H1 (cell line): Measurements from ENCODE around the gene AHR. TPM values are rescaled to one million over a fixed set of nuclear protein-coding genes. Genes with fewer than 3 reads are reported as not detected.

Source experiments
- TEAD4 ChIP-seq: IDR thresholded peaks from 2 replicates; pipeline ENCODE4 v1.6.1; 2012; ENCODE audit warnings: low read depth, low read length, inconsistent platforms, mixed read lengths
- polyA plus RNA-seq, 7 experiments: library from polyadenylated mRNA; depleted of rRNA in 3 of 7; stranded (reverse) in 5 of 7; unstranded in 2 of 7; fragments of >200 nt in 5 of 7; fragments of 200-250 nt in 2 of 7; gene quantifications; 1 replicate in 5 of 7; 2 replicates in 1 of 7; 4 replicates in 1 of 7; pipeline versions ENCODE4 v1.2.1 to v1.2.3, GENCODE V29; 2011 to 2013; ENCODE audit warnings: missing spikeins in 2 of 7, mixed read lengths in 2 of 7
- total RNA-seq: library from RNA; stranded (reverse); fragmentation: NEBNext Ultra II Directional; extraction: Animal tissue kit (Norgen Biotek cat#: 25700); gene quantifications from 2 replicates; pipeline ENCODE4 v1.2.1, GENCODE V29; 2021
- TF ChIP-seq, protein P1 (sequence below), 3 experiments: IDR thresholded peaks; 1 replicate in 2 of 3; 2 replicates in 1 of 3; pipeline versions ENCODE4 v1.5.1 to v1.6.1; 2011; ENCODE audit warnings: low read length in 3 of 3, mild to moderate bottlenecking in 3 of 3, inconsistent platforms in 2 of 3, low read depth in 1 of 3, moderate library complexity in 1 of 3; ENCODE audit not compliant: insufficient read depth in 1 of 3; ENCODE audit errors: control extremely low read depth in 1 of 3
- TF ChIP-seq, protein P2 (sequence below): IDR thresholded peaks from 2 replicates; pipeline ENCODE4 v1.6.1; 2012; ENCODE audit warnings: low read length, inconsistent platforms

AHR gene
- total and polyA plus RNA-seq, 2 of the 8 experiments (the other 6 are each of a cell fraction or from before 2014, with no cell fraction given), result 1.4 to 9.7 TPM

DNA sequence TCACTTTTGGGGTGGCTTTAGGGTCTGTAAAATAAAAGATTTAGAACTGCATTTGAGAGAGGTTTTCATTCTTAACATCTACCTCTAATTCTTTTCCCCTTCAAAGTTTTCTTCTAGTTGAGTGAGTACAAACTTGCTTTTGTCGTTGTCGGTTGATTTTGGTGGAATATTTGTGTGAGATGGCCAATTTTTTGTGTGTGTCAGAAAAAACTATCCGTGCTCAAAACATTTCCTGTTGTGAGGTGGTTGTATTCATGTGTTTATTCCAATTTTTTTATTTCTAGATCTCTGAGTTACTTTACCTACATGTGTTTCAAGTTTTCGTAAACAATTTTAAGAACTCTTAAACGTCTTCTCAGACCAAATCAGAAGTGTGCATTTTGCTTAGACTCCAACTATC is 1.6 kb downstream of the AHR start (continued):
- TF ChIP-seq, protein P1, sequence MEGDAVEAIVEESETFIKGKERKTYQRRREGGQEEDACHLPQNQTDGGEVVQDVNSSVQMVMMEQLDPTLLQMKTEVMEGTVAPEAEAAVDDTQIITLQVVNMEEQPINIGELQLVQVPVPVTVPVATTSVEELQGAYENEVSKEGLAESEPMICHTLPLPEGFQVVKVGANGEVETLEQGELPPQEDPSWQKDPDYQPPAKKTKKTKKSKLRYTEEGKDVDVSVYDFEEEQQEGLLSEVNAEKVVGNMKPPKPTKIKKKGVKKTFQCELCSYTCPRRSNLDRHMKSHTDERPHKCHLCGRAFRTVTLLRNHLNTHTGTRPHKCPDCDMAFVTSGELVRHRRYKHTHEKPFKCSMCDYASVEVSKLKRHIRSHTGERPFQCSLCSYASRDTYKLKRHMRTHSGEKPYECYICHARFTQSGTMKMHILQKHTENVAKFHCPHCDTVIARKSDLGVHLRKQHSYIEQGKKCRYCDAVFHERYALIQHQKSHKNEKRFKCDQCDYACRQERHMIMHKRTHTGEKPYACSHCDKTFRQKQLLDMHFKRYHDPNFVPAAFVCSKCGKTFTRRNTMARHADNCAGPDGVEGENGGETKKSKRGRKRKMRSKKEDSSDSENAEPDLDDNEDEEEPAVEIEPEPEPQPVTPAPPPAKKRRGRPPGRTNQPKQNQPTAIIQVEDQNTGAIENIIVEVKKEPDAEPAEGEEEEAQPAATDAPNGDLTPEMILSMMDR (IDR thresholded peaks at IDR 0.05; ENCODE audit: control extremely low read depth in 1 of 3, insufficient read depth in 1 of 3, low read depth in 1 of 3, low read length in 3 of 3), result no peak
- no peak for TF ChIP-seq TEAD4
- TF ChIP-seq, protein P2, sequence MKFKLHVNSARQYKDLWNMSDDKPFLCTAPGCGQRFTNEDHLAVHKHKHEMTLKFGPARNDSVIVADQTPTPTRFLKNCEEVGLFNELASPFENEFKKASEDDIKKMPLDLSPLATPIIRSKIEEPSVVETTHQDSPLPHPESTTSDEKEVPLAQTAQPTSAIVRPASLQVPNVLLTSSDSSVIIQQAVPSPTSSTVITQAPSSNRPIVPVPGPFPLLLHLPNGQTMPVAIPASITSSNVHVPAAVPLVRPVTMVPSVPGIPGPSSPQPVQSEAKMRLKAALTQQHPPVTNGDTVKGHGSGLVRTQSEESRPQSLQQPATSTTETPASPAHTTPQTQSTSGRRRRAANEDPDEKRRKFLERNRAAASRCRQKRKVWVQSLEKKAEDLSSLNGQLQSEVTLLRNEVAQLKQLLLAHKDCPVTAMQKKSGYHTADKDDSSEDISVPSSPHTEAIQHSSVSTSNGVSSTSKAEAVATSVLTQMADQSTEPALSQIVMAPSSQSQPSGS, result no peak
- TF ChIP-seq, all 59 proteins: peak for 0
